OCI-LY7 (cell line): Measurements from ENCODE around the gene SELENOK.

Experiments
- EZH2phosphoT487 ChIP-seq: fragments of 200-600 bp; sonication (generic); IDR thresholded peaks from 2 replicates; pipeline ENCODE4 v1.6.1; 2018; ENCODE audit warnings: low read depth, borderline replicate concordance, mild to moderate bottlenecking, mixed run types, antibody characterized with exemption, low read length, moderate library complexity, mixed read lengths
- TF ChIP-seq, protein P1 (sequence below): fragments of 200-600 bp; sonication (generic); conservative IDR thresholded peaks from 2 replicates; pipeline ENCODE4 v1.5.1; 2014; ENCODE audit warnings: mild to moderate bottlenecking, antibody characterized with exemption, low read length, moderate library complexity, mixed read lengths

DNA sequence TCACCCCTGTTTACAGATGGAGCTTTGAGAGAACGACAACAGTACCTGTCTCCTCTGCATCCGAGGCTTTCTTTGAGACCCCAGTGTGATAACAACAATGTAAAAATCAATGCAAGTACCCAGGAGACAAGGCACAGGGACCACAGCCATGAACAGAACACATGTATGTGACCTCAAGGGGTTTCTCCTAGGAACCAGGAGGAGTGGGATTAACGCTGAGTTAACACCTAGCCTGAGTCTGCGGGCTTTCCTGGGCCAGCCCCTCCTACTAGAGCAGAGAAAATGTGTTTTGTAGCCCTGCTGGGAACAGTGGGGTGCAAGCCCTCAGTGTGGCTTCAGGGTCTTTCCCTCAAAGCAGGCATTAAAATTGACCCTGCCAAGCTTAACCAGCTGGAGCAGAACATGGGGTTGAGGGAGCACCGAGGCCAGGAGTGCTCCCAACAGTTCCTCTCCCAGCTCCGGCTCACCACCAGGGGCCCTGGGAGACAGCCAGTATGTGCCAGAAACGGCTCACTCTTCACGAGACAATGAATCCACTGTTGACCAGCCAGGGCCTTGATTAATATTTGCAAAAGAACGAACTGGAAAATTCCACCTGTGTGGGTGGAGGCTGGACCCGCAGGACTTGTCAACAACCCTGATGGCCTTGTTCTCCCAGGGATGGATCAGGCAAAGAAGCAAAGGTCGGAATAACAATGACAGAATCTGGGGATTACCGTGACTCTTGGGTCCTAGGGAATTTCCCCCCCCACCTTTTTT, 49.0 kb downstream of the SELENOK start:
- TF ChIP-seq, protein P1, sequence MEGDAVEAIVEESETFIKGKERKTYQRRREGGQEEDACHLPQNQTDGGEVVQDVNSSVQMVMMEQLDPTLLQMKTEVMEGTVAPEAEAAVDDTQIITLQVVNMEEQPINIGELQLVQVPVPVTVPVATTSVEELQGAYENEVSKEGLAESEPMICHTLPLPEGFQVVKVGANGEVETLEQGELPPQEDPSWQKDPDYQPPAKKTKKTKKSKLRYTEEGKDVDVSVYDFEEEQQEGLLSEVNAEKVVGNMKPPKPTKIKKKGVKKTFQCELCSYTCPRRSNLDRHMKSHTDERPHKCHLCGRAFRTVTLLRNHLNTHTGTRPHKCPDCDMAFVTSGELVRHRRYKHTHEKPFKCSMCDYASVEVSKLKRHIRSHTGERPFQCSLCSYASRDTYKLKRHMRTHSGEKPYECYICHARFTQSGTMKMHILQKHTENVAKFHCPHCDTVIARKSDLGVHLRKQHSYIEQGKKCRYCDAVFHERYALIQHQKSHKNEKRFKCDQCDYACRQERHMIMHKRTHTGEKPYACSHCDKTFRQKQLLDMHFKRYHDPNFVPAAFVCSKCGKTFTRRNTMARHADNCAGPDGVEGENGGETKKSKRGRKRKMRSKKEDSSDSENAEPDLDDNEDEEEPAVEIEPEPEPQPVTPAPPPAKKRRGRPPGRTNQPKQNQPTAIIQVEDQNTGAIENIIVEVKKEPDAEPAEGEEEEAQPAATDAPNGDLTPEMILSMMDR, result no peak
- TF ChIP-seq EZH2phosphoT487, result no peak
